GM10266 (cell line): ENCODE results near the gene AKIP1.
A peak's percentile ranks its signal among the peaks of the same experiment; 100 is the strongest.

Experiments used
- DNase-seq: peaks from one replicate; pipeline ENCODE4 v3.0.0; 2012; ENCODE audit errors: extremely low spot score
- CTCF ChIP-seq: IDR thresholded peaks from 2 replicates; pipeline ENCODE4 v1.5.1; 2012; ENCODE audit warnings: mild to moderate bottlenecking, low read depth; ENCODE audit not compliant: control insufficient read depth, insufficient read depth; ENCODE audit errors: missing control alignments

The AKIP1 gene

GRCh38 chr11:8911029-8911823 lies at the start of gene AKIP1:
Gene AKIP1, plus strand, starts transcription at chr11:8911189. Its CDS starts 261 bp downstream, at chr11:8911450.
- peak; percentile 95 for DNase-seq
- no peak for TF ChIP-seq CTCF

- DNase-seq, result no peak
Measured at GRCh38 chr11:8863838-8864237, 47.2 kb upstream of the AKIP1 start.

GRCh38 chr11:8865304-8865703 lies 45.7 kb upstream of the AKIP1 start:
- no peak for TF ChIP-seq CTCF
- DNase-seq, result no peak

More at GRCh38 chr11:8863838-8864237, 47.2 kb upstream of the AKIP1 start:
- TF ChIP-seq CTCF, result no peak

- no peak for TF ChIP-seq CTCF
- no peak for DNase-seq
Measured at GRCh38 chr11:8867035-8867434, 44.0 kb upstream of the AKIP1 start.

GRCh38 chr11:8867931-8868631 lies 42.9 kb upstream of the AKIP1 start:
- DNase-seq, result no peak
- no peak for TF ChIP-seq CTCF

GRCh38 chr11:8870411-8871170 lies 40.4 kb upstream of the AKIP1 start:
- DNase-seq, result peak; percentile 56
- no peak for TF ChIP-seq CTCF

- no peak for DNase-seq
- TF ChIP-seq CTCF, result no peak
Measured at GRCh38 chr11:8871171-8871775, 39.7 kb upstream of the AKIP1 start.
